Duodenal mucosa (tissue), 2 donors: ENCODE data around the gene FGF22.
"Not testable (repeated sequence)": the region's sequence is repeated elsewhere in the genome, so short reads cannot be mapped to it uniquely, and the experiment has no call there.

Source experiments
- H3K27ac ChIP-seq: one replicate; pipeline ENCODE4 v1.7.0; 2013; ENCODE audit warnings: low read depth, low read length
- H3K27me3 ChIP-seq, 2 donors: one replicate each; pipeline ENCODE4 v1.7.0; 2013; ENCODE audit warnings: low read length in 2 of 2, control low read depth in 1 of 2; ENCODE audit not compliant: insufficient read depth in 2 of 2, control insufficient read depth in 1 of 2
- H3K36me3 ChIP-seq, 2 donors: one replicate each; pipeline ENCODE4 v1.7.0; 2013; ENCODE audit warnings: low read length in 2 of 2, control low read depth in 1 of 2; ENCODE audit not compliant: insufficient read depth in 2 of 2, control insufficient read depth in 1 of 2
- H3K4me1 ChIP-seq, 2 donors: one replicate each; pipeline ENCODE4 v1.7.0; 2013; ENCODE audit warnings: low read length in 2 of 2, control low read depth in 1 of 2; ENCODE audit not compliant: insufficient read depth in 2 of 2, control insufficient read depth in 1 of 2
- H3K4me3 ChIP-seq, 2 donors: one replicate each; pipeline ENCODE4 v1.7.0; 2013; ENCODE audit warnings: low read length in 2 of 2, low read depth in 1 of 2
- H3K9ac ChIP-seq, 2 donors: one replicate each; pipeline ENCODE4 v1.7.0; 2013; ENCODE audit warnings: low read length in 2 of 2, low read depth in 1 of 2
- H3K9me3 ChIP-seq, 2 donors: one replicate each; pipeline ENCODE4 v1.7.0; 2013; ENCODE audit warnings: low read length in 2 of 2, control low read depth in 1 of 2; ENCODE audit not compliant: control insufficient read depth in 1 of 2

FGF22 gene

GRCh38 chr19:660793-661426 is 21.2 kb downstream of the FGF22 start:
- Histone ChIP-seq H3K36me3 (peaks cover 0 to 20% of the 10 kb centered on the region in 2 donors), H3K4me3 (peak overlapping the region; percentile 71 to 72), H3K27me3 (no peaks in the 10 kb centered on the region), H3K9me3 (no peaks in the 10 kb centered on the region), H3K27ac (peak overlapping the region; percentile 82), H3K9ac (peak overlapping the region; percentile 81 to 92), H3K4me1 (peaks cover 43 to 65% of the 10 kb centered on the region in 2 donors)

DNA sequence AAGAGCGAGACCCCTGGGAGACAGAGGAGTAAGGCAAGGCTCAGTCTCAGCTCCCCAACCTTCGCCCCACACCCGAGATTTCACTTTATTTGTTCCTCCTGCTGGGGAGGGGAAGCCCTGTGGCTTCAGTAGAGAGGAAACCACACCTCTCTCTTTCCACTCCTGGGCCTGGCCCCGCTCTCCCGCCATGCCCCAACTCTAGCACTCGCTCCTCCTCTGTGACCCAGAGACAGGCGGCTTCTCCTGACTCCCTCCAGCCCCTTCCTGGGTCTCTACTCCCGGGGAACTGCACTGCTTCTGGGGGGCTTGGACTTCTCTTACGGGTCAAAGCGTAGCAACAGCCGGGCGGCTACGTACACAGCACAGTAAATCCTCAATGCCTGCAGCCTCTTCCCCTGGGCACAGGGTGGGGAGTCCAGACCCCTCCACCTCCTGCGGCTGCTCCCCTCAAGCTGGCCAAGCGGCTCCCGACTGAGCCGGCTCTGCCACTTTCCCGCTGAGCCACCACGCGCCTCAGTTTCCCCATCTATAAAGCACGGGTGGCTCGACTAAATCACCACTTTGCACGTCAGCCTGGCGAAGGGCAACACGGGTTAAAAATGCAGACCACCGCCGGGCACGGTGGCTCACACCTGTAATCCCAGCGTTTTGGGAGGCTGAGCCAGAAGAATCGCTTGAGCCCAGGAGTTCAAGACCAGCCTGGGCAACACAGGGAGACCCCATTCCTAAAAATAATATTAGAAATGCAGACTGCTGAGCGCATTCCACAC is 21.9 kb downstream of the FGF22 start:
- Histone ChIP-seq H3K4me3 (peak overlapping the region; percentile 71 to 72), H3K36me3 (peaks cover 0 to 18% of the 10 kb centered on the region in 2 donors), H3K27me3 (no peaks in the 10 kb centered on the region), H3K4me1 (peaks cover 43 to 65% of the 10 kb centered on the region in 2 donors), H3K27ac (peak overlapping the region; percentile 82), H3K9me3 (no peaks in the 10 kb centered on the region), H3K9ac (peak overlapping the region; percentile 81 to 92)

DNA sequence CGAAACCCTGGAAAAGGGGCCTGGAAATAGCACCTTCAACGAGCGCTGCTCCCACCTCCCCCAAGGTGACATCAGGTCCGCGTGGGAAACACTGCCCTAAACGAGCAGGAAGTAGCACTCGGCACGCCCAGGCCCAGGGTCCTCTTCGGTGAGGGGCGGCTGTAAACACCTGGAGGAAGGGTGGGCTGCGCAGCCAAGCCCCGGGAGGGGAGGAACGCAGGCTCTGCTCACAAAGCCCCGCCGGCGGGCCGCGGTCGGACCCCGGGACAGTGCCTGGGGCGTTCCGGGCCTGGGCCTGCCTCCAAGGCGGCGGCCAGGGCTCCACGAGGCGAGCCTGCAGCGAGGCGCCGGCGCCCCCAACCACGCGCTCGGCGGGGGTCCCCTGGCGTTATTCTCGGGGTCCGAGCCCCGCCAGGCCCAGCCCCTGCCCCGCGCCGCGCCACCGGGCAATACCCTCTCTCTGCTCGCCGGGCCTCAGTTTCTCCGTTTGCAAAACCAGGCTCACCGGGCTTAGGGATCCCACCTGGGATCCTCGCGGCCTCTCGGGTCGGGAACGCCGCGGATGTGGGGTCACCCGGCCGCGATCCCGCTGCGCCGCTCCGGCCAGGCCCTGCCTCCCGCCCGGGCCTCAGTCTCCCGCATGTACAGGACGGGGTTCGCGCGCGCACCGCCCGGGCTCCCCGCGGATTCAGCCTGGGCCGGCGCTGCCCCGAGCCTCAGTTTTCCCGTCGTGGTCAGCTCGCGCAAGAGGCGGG is 22.7 kb downstream of the FGF22 start:
- Histone ChIP-seq H3K9ac (peak overlapping the region; percentile 81 to 92), H3K27ac (peak overlapping the region; percentile 82), H3K36me3 (peaks cover 0 to 12% of the 10 kb centered on the region in 2 donors), H3K4me1 (peaks cover 43 to 60% of the 10 kb centered on the region in 2 donors), H3K27me3 (no peaks in the 10 kb centered on the region), H3K4me3 (peak overlapping the region; percentile 71 to 72), H3K9me3 (no peaks in the 10 kb centered on the region)

DNA sequence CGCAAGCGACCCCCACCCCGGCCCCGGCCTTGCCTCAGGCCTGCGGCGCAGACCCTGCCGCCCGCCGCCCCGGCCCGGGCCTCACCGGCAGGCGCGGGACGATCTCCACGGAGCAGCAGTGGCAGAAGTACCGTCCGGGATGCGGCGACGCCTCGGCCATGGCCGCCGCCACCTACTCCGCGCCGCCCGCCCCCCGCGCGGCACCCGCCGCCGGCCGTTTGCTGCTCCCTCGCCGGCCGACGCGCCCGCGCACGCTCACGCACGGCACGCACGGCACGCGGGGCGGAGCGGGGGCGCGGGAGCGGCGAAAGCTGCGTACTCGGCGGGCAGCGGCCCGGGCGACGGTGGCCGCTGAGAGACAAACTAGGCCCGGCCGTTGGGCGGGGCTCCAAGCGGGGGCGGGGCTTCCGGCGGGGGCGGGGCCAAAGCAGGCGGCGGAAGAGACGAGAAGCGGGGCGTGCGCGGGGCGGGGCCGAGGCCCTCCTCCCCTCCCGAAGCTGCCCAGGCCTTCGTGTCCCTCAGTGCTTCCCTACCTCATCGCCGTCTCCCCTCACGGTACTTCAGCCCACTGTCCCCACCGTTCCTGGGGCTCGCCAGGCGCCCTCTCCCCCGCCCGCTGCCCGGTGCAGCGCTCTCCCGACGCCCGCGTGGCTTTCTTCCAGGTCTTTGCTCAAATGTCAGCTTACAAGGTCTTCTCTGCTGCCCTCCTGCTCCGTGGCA is 23.4 kb downstream of the FGF22 start, which contains the start of gene RNF126:
Gene RNF126, minus strand, starts transcription at position 253 of the 720 bp plus-strand sequence. Its CDS starts 93 bp downstream, at position 160.
- Histone ChIP-seq H3K9me3 (no peaks in the 10 kb centered on the region), H3K27me3 (no peaks in the 10 kb centered on the region), H3K27ac (peak within 1 kb of the TSS; percentile 89), H3K36me3 (peaks cover 0 to 6% of the 10 kb centered on the region in 2 donors), H3K9ac (peak within 1 kb of the TSS; percentile 92 to 94), H3K4me1 (peaks cover 35 to 54% of the 10 kb centered on the region in 2 donors), H3K4me3 (peak within 1 kb of the TSS; percentile 71 to 72)

- Histone ChIP-seq H3K9ac (peak overlapping the region; percentile 64 to 94), H3K27me3 (no peaks in the 10 kb centered on the region), H3K36me3 (peaks cover 0 to under 1% of the 10 kb centered on the region in 2 donors), H3K4me3 (peak overlapping the region; percentile 70 to 72), H3K4me1 (peaks cover 30 to 48% of the 10 kb centered on the region in 2 donors), H3K27ac (peak overlapping the region; percentile 89), H3K9me3 (no peaks in the 10 kb centered on the region)
These were observed 24.0 kb downstream of the FGF22 start for GRCh38 chr19:663682-664117.

- Histone ChIP-seq H3K4me1 (peaks cover 17 to 35% of the 10 kb centered on the region in 2 donors), H3K27ac (no peak overlapping the region), H3K36me3 (no peaks in the 10 kb centered on the region), H3K27me3 (no peaks in the 10 kb centered on the region), H3K9ac (peak overlapping the region in 1 of 2 donors; percentile 72), H3K4me3 (peak overlapping the region; percentile 25 to 65), H3K9me3 (no peaks in the 10 kb centered on the region)
These were observed 25.3 kb downstream of the FGF22 start for GRCh38 chr19:664913-665443.

DNA sequence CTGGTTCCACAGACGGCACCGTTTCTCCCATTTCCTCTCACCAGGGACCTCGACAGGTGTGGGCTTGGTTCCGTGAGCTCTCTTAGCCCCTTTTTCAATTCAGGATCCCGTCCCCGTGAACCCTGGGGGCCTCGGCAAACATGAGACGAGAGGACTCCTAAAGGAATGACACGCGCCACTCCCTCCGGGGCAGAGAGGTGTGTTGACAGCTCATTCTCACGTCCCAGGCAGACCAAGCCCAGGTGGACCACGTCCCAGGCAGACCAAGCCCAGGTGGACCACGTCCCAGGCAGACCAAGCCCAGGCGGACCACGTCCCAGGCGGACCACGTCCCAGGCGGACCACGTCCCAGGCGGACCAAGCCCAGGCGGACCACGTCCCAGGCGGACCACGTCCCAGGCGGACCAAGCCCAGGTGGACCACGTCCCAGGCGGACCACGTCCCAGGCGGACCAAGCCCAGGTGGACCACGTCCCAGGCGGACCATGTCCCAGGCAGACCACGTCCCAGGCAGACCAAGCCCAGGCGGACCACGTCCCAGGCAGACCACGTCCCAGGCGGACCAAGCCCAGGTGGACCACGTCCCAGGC is 27.4 kb downstream of the FGF22 start:
- peaks cover 11 to 16% of the 10 kb centered on the region in 2 donors for H3K4me1 ChIP-seq
- not testable (repeated sequence) for H3K36me3 ChIP-seq, H3K9ac ChIP-seq, H3K27me3 ChIP-seq, H3K27ac ChIP-seq, H3K9me3 ChIP-seq, H3K4me3 ChIP-seq

DNA sequence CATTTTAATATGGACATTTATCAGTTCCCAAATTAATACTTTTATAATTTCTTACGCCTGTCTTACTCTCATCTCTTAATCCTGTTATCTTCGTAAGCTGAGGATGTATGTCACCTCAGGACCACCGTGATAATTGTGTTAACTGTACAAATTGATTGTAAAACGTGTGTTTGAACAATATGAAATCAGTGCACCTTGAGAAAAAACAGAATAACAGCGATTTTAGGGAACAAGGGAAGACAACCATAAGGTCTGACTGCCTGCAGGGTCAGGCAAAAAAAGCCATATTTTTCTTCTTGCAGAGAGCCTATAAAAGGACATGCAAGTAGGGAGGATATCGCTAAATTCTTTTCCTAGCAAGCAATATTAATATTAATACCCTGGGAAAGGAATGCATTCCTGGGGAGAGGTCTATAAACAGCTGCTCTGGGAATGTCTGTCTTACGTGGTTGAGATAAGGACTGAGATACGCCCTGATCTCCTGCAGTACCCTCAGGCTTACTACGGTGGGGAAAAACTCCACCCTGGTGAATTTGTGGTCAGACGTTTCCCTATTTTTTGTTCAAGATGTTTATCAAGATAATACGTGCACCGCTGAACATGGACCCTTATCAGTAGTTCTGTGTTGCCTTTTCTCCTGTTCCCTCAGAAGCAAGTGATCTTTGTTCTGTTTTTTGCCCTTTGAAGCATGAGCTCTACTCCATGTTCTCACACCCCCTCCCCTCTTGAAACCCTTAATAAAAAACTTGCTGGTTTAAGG is 29.2 kb downstream of the FGF22 start:
- not testable (repeated sequence) for H3K27me3 ChIP-seq, H3K9ac ChIP-seq, H3K36me3 ChIP-seq

More for the DNA sequence above, 29.2 kb downstream of the FGF22 start:
- not testable (repeated sequence) for H3K9me3 ChIP-seq, H3K27ac ChIP-seq, H3K4me3 ChIP-seq
- peaks cover 6 to 11% of the 10 kb centered on the region in 2 donors for H3K4me1 ChIP-seq
